ENCODE results near the gene ATRAID. TPM values are rescaled to one million over a fixed set of nuclear protein-coding genes. Genes with fewer than 3 reads are reported as not detected.

Gene ATRAID
- polyA plus RNA-seq, 3 donors = 120 to 298 (median 287) TPM

GRCh38 chr2:27218614-27219013 lies 6.8 kb downstream of the ATRAID start:
- Histone ChIP-seq H3K9me3 (replicated peaks in 1 of 2; ENCODE audit: control insufficient read depth in 1 of 2, insufficient read depth in 1 of 2, low read length in 2 of 2) (no peaks in the 10 kb centered on the region), H3K36me3 (replicated peaks in 1 of 2; ENCODE audit: control insufficient read depth in 1 of 2, insufficient read depth in 2 of 2, low read length in 2 of 2) (peaks cover 15 to 57% of the 10 kb centered on the region in 2 donors), H2AFZ (ENCODE audit: insufficient read depth, low read depth, low read length, poor library complexity, severe bottlenecking) (no peak overlapping the region), H3K27ac (ENCODE audit: low read depth in 1 of 2, low read length in 2 of 2) (no peak overlapping the region), H3K27me3 (ENCODE audit: control insufficient read depth in 2 of 2, insufficient read depth in 2 of 2, low read length in 2 of 2) (no peaks in the 10 kb centered on the region), H3K4me3 (replicated peaks in 1 of 3; ENCODE audit: low read depth in 2 of 3, low read length in 3 of 3) (no peak overlapping the region), H3K79me2 (ENCODE audit: insufficient read depth, low read length) (peaks cover 4% of the 10 kb centered on the region), H3K4me2 (replicated peaks; ENCODE audit: extremely low read depth, low read length, poor library complexity, severe bottlenecking) (no peak overlapping the region), H3K4me1 (ENCODE audit: control insufficient read depth in 1 of 2, insufficient read depth in 2 of 2, low read length in 2 of 2) (peaks cover 12 to 21% of the 10 kb centered on the region in 2 donors), H4K20me1 (ENCODE audit: insufficient read depth, low read length) (no peaks in the 10 kb centered on the region), H3K9ac (ENCODE audit: insufficient read depth, low read length, poor library complexity, severe bottlenecking) (no peak overlapping the region)
- no CpG with 5 or more reads among the region's 4 CpGs for WGBS (ENCODE audit: insufficient coverage)
- H3K4me1 Mint-ChIP-seq = peaks cover 18% of the 10 kb centered on the region
- H3K27me3 Mint-ChIP-seq (ENCODE audit: low read depth in 3 of 3) = peaks cover 0 to 1% (median 1%) of the 10 kb centered on the region in 3 donors
- H3K36me3 Mint-ChIP-seq = peaks cover 42 to 53% of the 10 kb centered on the region in 2 donors
- no peak for TF ChIP-seq CTCF (IDR thresholded peaks at IDR 0.05)
- no peak overlapping the region for H3K27ac Mint-ChIP-seq
- H3K4me3 Mint-ChIP-seq = no peak overlapping the region
- H3K9me3 Mint-ChIP-seq = peaks cover 0 to 2% (median 0%) of the 10 kb centered on the region in 7 donors
- DNase-seq = no peak
- intact Hi-C loops (cut with micrococcal nuclease) = no loop called here

- no peak overlapping the region for H3K9ac ChIP-seq (ENCODE audit: insufficient read depth, low read length, poor library complexity, severe bottlenecking)
- H3K4me3 ChIP-seq (replicated peaks in 1 of 3; ENCODE audit: low read depth in 2 of 3, low read length in 3 of 3) = no peak overlapping the region
- H3K79me2 ChIP-seq (ENCODE audit: insufficient read depth, low read length) = peaks cover 3% of the 10 kb centered on the region
- Mint-ChIP-seq H3K4me3 (no peak overlapping the region), H3K27ac (no peak overlapping the region), H3K4me1 (peaks cover 17% of the 10 kb centered on the region), H3K9me3 (peaks cover 0 to 2% (median 0%) of the 10 kb centered on the region in 7 donors), H3K36me3 (peaks cover 44 to 55% of the 10 kb centered on the region in 2 donors), H3K27me3 (ENCODE audit: low read depth in 3 of 3) (peaks cover 0 to 1% (median 1%) of the 10 kb centered on the region in 3 donors)
- H3K4me1 ChIP-seq (ENCODE audit: control insufficient read depth in 1 of 2, insufficient read depth in 2 of 2, low read length in 2 of 2) = peaks cover 12 to 19% of the 10 kb centered on the region in 2 donors
- intact Hi-C loops (cut with micrococcal nuclease) = no loop called here
- DNase-seq = no peak
- no CpG with 5 or more reads among the region's 2 CpGs for WGBS (ENCODE audit: insufficient coverage)
- no peaks in the 10 kb centered on the region for H4K20me1 ChIP-seq (ENCODE audit: insufficient read depth, low read length)
- no peak for TF ChIP-seq CTCF (IDR thresholded peaks at IDR 0.05)
- no peak overlapping the region for H3K4me2 ChIP-seq (replicated peaks; ENCODE audit: extremely low read depth, low read length, poor library complexity, severe bottlenecking)
- H3K27me3 ChIP-seq (ENCODE audit: control insufficient read depth in 2 of 2, insufficient read depth in 2 of 2, low read length in 2 of 2) = no peaks in the 10 kb centered on the region
- no peak overlapping the region for H3K27ac ChIP-seq (ENCODE audit: low read depth in 1 of 2, low read length in 2 of 2)
- H2AFZ ChIP-seq (ENCODE audit: insufficient read depth, low read depth, low read length, poor library complexity, severe bottlenecking) = no peak overlapping the region
- no peaks in the 10 kb centered on the region for H3K9me3 ChIP-seq (replicated peaks in 1 of 2; ENCODE audit: control insufficient read depth in 1 of 2, insufficient read depth in 1 of 2, low read length in 2 of 2)
- H3K36me3 ChIP-seq (replicated peaks in 1 of 2; ENCODE audit: control insufficient read depth in 1 of 2, insufficient read depth in 2 of 2, low read length in 2 of 2) = peaks cover 20 to 61% of the 10 kb centered on the region in 2 donors
Observed at GRCh38 chr2:27219091-27219490, 7.2 kb downstream of the ATRAID start.
